GM21737 (cell line): ENCODE measurements around the gene RELN.

Source experiments
- ATAC-seq: cut with Tn5 transposase; IDR thresholded peaks from one replicate; pipeline ENCODE4 v1.9.1; 2021; ENCODE audit warnings: mild to moderate bottlenecking, moderate library complexity; ENCODE audit not compliant: unreplicated experiment

The RELN gene

GRCh38 chr7:103425177-103425576 is 564.3 kb downstream of the RELN start:
- no peak for ATAC-seq

GRCh38 chr7:103423467-103424179 is 565.8 kb downstream of the RELN start:
- no peak for ATAC-seq
